HG03097 (cell line): Measurements from ENCODE around the gene KIF16B.
"Not testable (repeated sequence)": the region's sequence is repeated elsewhere in the genome, so short reads cannot be mapped to it uniquely, and the experiment has no call there.

Experiments used
- ATAC-seq: cut with Tn5 transposase; IDR thresholded peaks from one replicate; pipeline ENCODE4 v1.9.1; 2021; ENCODE audit not compliant: unreplicated experiment, low FRiP score

The KIF16B gene

GRCh38 chr20:16441546-16442164, 131.6 kb downstream of the KIF16B start:
- no peak for ATAC-seq

- no peak for ATAC-seq
Measured at GRCh38 chr20:16440686-16441085, 132.6 kb downstream of the KIF16B start.

DNA sequence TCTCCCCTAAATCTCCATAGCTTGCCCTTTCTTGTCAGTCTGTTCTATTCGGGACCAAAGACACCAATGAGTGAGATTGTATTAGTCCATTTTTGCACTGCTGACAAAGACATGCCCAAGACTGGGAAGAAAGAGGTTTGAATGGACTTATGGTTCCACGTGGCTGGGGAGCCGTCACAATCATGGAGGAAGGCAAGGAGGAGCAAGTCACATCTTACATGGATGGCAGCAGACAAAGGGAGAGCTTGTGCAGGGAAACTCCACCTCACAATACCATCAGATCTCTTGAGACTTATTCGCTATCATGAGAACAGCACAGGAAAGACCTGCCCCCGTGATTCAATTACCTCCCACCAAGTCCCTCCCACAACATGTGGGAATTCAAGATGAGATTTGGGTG, 133.7 kb downstream of the KIF16B start:
- not testable (repeated sequence) for ATAC-seq

GRCh38 chr20:16438100-16438499, 135.1 kb downstream of the KIF16B start:
- no peak for ATAC-seq

DNA sequence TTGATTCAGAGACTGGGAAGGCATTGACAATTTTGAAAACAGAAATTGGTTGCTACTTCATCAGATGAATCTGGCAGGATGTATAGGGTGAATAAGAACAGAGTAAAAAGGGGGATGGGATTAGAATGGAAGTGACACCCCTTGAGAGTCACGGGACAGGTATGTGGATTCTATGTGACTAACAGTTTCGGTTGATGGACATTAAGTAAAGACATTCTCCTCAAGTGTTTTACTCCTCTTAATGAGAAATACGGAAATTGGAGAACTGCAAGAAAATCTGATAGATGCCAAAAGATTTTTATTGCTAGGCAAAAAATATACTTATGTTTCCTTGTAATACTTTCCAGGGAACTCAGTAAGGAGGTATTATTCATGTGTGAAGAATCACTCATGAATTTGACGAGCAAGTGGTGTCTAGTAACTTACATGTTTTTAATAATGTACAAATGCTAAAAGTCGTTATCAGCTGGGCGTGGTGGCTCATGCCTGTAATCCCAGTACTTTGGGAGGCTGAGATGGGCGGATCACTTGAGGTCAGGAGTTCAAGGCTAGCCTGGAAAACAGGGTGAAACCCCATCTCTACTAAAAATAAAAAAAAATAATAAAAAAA, 135.8 kb downstream of the KIF16B start:
- ATAC-seq = no peak

- no peak for ATAC-seq
Measured at GRCh38 chr20:16434062-16434664, 139.1 kb downstream of the KIF16B start.

- ATAC-seq = no peak
Measured at GRCh38 chr20:16433293-16433580, 140.0 kb downstream of the KIF16B start.

DNA sequence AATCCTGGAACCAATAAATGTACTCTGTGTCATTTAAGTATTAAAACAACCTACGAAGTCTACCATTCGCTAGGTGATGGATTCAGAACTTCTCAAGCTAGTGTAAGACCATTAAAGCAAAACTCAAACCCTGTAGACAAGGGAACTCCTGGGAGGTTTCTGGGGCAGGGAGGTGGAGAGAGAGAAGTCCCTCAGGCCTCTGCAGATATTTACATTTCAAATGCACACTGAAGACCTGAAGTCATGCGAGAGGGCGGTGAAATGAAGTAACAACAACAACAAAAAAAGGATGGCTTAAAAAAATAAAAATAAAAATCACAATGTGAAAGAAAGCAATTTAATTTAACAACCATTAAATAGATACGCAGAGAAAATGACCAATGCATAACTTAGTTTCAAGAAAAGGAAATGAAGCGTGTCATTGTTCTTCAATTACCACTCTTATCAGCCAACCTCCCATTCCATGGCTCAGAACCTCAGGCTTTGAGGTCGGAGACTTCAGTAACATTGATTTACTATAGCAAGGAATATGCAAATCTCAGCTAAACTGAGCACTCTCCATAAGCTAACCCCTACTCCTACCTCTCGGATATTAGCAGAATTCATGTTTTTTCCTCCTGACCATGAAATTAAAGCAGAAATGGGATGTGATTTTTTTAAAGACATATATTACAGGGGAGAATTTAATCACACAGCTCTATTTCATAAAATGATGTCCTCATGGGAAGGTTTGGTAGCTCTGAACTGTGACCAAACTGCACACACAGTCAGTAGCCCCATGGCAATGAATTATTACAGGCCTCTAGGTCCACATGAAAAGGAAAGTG, 140.6 kb downstream of the KIF16B start:
- no peak for ATAC-seq

- no peak for ATAC-seq
Measured at GRCh38 chr20:16428112-16428511, 145.1 kb downstream of the KIF16B start.

- ATAC-seq = no peak
Measured at GRCh38 chr20:16427571-16427970, 145.7 kb downstream of the KIF16B start.

DNA sequence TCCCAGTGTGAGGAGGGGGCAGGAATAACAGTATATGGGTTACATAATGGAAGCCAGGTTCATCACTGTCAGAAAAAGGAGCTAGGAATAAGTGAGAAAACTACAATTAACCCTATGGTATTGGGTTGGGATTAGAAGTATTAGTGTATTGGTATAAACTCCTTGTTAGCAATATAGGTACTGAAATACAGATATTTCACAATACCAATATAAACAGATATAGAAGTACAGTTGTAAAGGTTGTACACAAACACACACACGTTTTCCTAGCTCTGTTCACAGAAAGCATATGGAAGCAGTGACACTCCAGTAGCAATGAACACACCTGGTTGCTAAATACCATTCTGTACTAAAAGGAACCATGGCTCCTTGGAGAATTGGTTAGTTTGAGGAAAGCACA, 148.5 kb downstream of the KIF16B start:
- ATAC-seq = no peak

GRCh38 chr20:16423311-16424212, 149.7 kb downstream of the KIF16B start:
- ATAC-seq = no peak

DNA sequence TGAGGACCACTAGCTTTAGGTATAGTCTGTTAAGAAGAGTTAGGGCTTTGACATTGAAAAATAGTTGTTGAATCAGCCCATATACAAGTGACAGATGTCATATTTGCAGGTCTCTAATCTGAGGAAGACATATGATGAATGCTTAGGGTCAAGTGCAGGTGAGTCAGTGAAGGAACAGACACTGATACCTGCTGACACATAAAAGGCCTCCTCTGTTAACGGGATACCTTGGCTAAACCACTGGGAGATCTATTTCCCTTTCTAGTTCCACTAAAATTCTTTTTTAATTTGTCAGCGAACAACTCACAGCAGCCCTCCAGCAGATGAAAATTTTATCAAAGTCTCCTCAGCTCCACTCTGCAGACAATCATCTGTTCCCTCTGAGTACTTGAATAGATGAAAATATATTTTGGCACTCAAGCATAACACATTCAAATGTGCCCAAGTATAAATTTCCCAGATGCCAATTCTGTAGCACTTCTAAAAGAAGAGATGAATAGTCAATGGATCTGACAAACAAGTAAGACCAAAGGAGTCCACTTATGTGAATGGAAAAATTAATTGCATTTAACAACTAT, 154.0 kb downstream of the KIF16B start:
- no peak for ATAC-seq

GRCh38 chr20:16418616-16419015, 154.6 kb downstream of the KIF16B start:
- ATAC-seq = no peak

DNA sequence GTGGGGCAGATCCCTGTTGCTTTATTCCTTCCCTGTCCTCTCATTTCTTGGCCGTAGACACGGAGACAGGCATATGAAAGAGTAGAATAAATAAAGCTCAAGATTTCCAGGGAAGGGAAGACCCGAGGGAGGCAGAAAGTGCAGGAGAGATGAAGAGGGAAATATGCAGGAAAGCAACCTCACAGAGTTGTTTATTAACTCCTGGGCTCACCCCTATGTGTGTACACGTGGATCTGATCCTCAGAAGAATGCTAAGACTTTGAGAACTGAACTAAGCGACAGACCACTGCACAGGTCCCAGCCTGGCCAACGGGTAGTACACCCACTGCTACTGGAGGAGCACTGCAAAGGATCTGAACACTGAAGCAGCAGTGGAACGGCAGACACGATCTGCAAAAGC, 156.2 kb downstream of the KIF16B start:
- ATAC-seq = no peak

- no peak for ATAC-seq
Measured at GRCh38 chr20:16415071-16416053, 157.9 kb downstream of the KIF16B start.

DNA sequence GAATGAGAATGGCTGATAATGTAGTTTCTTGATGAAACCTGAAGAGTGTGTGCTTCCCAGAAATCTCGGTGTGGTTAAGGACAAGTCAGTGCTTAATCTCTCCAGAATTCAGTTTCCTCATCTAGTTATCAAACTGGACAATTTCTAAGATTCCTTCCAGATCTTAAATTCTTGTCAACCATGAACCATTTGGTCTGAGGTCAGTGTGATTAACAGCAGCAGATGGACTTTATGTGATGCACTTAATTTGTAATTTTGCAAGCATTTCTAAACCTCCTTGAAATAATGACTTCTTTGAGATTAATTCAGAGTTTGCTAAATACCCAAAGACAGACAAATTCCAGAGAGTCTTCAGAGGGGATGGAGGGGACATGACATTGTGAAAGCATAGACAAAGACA, 160.3 kb downstream of the KIF16B start:
- ATAC-seq = no peak

DNA sequence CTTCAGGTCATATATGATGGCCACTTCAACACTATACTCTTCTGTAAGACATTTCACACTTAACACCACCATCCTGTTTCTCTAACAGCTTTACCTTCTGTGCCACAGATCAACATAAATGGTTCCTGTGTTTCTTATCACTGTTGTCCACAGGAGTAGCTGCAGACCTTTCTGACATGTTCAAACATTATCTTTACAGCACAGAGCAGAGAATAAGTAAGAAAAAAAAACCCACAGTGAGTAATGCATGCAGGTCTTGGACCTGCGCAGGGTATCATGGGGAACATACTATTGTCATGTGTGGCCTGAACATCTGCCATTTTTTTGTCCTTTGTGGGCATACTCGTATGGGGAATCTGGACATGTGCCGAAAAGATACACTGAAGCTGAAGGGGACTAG, 161.9 kb downstream of the KIF16B start:
- no peak for ATAC-seq

- ATAC-seq = no peak
Measured at GRCh38 chr20:16410626-16411025, 162.6 kb downstream of the KIF16B start.
